Type B pancreatic cell (in vitro differentiated cells): ENCODE data around the gene SSR3. TPM values are rescaled to one million over a fixed set of nuclear protein-coding genes. Genes with fewer than 3 reads are reported as not detected.

Source experiments
- DNase-seq: peaks from one replicate; pipeline ENCODE4 v3.0.0; 2021; ENCODE audit warnings: mixed read lengths; ENCODE audit not compliant: unreplicated experiment; ENCODE audit errors: extremely low spot score
- H3K27ac Mint-ChIP-seq: 2 replicates; pipeline ENCODE4 v1.8.0; 2021; ENCODE audit warnings: mild to moderate bottlenecking, mixed read lengths
- H3K27me3 Mint-ChIP-seq: 2 replicates; pipeline ENCODE4 v1.8.0; 2021; ENCODE audit warnings: mixed read lengths
- H3K36me3 Mint-ChIP-seq: 2 replicates; pipeline ENCODE4 v1.8.0; 2021; ENCODE audit warnings: mixed read lengths
- H3K4me1 Mint-ChIP-seq: one replicate; pipeline ENCODE4 v1.8.0; 2021; ENCODE audit warnings: mixed read lengths; ENCODE audit not compliant: unreplicated experiment
- H3K4me3 Mint-ChIP-seq: 2 replicates; pipeline ENCODE4 v1.8.0; 2021; ENCODE audit warnings: mild to moderate bottlenecking, mixed read lengths
- H3K9me3 Mint-ChIP-seq: 2 replicates; pipeline ENCODE4 v1.8.0; 2021; ENCODE audit warnings: mixed read lengths
- CTCF ChIP-seq: fragments of 200-600 bp; sonication (generic); conservative IDR thresholded peaks from 2 replicates; pipeline ENCODE4 v1.5.0; 2021; ENCODE audit warnings: antibody characterized with exemption, mild to moderate bottlenecking
- total RNA-seq: library from RNA; stranded (reverse); gene quantifications from 2 replicates; pipeline ENCODE4 v1.2.1, GENCODE V29; 2021; ENCODE audit warnings: low replicate concordance

Gene SSR3
- total RNA-seq, 1 donor from 2014 or later = 170 TPM

DNA sequence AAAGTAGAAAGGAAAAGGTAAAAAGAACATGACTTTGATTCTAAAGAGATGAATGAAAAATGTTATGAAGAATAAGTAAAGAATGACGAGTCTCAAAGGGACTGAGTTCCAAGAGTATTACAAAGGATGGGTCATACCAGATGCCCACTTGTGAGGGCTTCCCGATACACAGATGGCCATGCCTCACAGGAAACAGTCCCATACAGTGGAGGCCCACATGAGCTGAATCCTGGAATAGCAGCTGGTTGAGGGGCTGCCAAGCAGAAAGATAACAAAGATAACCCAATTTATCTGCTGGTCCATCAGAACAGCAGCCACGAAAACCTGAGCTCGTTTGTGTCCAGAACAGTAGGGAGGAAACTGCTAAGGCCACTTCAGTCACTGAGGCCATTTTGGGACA, 3.7 kb downstream of the SSR3 start:
- Mint-ChIP-seq H3K27ac (peak overlapping the region; percentile 18), H3K9me3 (no peaks in the 10 kb centered on the region), H3K4me3 (peak overlapping the region; percentile 66), H3K27me3 (peaks cover 3% of the 10 kb centered on the region), H3K4me1 (peaks cover 30% of the 10 kb centered on the region), H3K36me3 (peaks cover 49% of the 10 kb centered on the region)
- DNase-seq = no peak
- no peak for TF ChIP-seq CTCF

- no peaks in the 10 kb centered on the region for H3K9me3 Mint-ChIP-seq
- H3K36me3 Mint-ChIP-seq = peaks cover 60% of the 10 kb centered on the region
- peaks cover 33% of the 10 kb centered on the region for H3K4me1 Mint-ChIP-seq
- no peak for TF ChIP-seq CTCF
- DNase-seq = no peak
- no peak overlapping the region for H3K4me3 Mint-ChIP-seq
- no peaks in the 10 kb centered on the region for H3K27me3 Mint-ChIP-seq
- H3K27ac Mint-ChIP-seq = no peak overlapping the region
Measured at GRCh38 chr3:156548902-156549301, 6.0 kb downstream of the SSR3 start.

DNA sequence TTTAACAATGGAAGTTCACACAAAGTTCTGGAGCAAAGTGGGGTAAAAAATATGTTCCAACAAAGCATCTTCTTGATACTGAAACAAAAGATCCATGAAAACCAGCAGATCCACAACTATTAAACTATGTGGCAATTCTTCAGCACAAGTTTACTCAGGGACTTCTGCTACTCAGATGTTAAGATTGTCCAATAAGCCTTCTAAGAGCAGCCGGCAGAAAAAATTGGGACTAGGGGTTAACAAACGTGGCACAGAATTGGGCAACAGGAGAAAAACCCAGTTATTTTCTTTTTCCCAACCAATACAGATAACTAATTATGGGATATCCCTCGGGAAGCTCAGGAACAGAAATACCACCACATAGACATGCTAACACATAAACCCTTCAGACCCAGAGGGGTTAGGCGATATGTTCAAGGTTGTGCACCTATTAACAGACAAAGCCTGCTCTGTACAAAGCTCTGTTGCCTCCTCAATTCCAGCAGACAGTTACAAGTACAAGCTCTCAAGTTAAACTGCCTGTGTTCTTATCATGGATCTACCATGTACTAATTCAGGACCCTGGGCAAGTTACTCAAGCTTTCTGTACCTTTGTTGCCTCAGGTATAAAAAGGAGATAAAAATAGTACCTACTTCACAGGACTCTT, 6.8 kb downstream of the SSR3 start:
- Mint-ChIP-seq H3K36me3 (peaks cover 59% of the 10 kb centered on the region), H3K4me1 (peaks cover 33% of the 10 kb centered on the region), H3K27ac (no peak overlapping the region), H3K4me3 (no peak overlapping the region), H3K27me3 (no peaks in the 10 kb centered on the region), H3K9me3 (no peaks in the 10 kb centered on the region)
- DNase-seq = no peak
- no peak for TF ChIP-seq CTCF

DNA sequence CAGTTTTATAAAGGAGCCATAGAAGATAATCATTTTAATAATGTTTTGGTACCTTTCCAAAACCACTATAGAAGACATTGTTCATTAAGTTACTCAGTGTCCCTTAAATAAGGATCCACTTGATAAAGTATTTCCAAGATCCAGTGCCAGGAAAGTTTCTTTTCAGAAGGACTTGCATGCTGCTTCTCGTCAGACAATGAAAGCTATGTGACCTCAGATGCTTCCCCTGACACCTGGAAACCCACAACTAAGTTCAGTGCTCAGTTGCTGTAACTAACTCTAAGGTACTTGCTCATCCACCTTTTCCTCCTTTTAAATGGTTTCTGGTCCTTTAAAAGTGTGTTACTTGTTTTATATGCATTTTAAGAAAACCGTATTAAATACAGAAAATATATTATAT, 7.3 kb downstream of the SSR3 start:
- DNase-seq = no peak
- Mint-ChIP-seq H3K9me3 (no peaks in the 10 kb centered on the region), H3K4me1 (peaks cover 29% of the 10 kb centered on the region), H3K27me3 (no peaks in the 10 kb centered on the region), H3K4me3 (no peak overlapping the region), H3K36me3 (peaks cover 63% of the 10 kb centered on the region), H3K27ac (no peak overlapping the region)
- no peak for TF ChIP-seq CTCF

GRCh38 chr3:156543043-156543555, 11.8 kb downstream of the SSR3 start:
- no peaks in the 10 kb centered on the region for H3K27me3 Mint-ChIP-seq
- no peak for TF ChIP-seq CTCF
- H3K4me3 Mint-ChIP-seq = no peak overlapping the region
- H3K9me3 Mint-ChIP-seq = no peaks in the 10 kb centered on the region
- peaks cover 8% of the 10 kb centered on the region for H3K4me1 Mint-ChIP-seq
- DNase-seq = no peak
- H3K36me3 Mint-ChIP-seq = peaks cover 37% of the 10 kb centered on the region
- H3K27ac Mint-ChIP-seq = no peak overlapping the region
